Upper lobe of left lung (tissue), 6 donors: ENCODE results near the gene PTPRN2. TPM values are rescaled to one million over a fixed set of nuclear protein-coding genes. Genes with fewer than 3 reads are reported as not detected.

ENCODE experiments used
- ATAC-seq, 2 donors: fragments of 200-7000 bp; cut with Tn5 transposase; one replicate each; pipeline ENCODE4 v1.9.1; 2022; ENCODE audit warnings: mild to moderate bottlenecking in 2 of 2, moderate library complexity in 2 of 2; ENCODE audit not compliant: low FRiP score in 2 of 2
- DNase-seq, 2 donors: peaks; one replicate each; pipeline ENCODE4 v3.0.0-alpha.2; 2019 to 2020
- H3K27ac ChIP-seq, 4 donors: fragments of 200-600 bp; sonication (generic); one replicate each; pipeline ENCODE4 v1.5.1; 2016 to 2019
- H3K27me3 ChIP-seq, 4 donors: fragments of 200-600 bp; sonication (generic); one replicate each; pipeline ENCODE4 v1.5.1; 2017 to 2019
- H3K36me3 ChIP-seq, 4 donors: fragments of 200-600 bp; sonication (generic); one replicate each; pipeline ENCODE4 v1.5.1; 2016 to 2019
- H3K4me1 ChIP-seq, 4 donors: fragments of 200-600 bp; sonication (generic); one replicate each; pipeline ENCODE4 v1.5.1; 2018 to 2019
- H3K4me3 ChIP-seq, 4 donors: fragments of 200-600 bp; sonication (generic); one replicate each; pipeline ENCODE4 v1.5.1; 2017 to 2019; ENCODE audit warnings: mild to moderate bottlenecking in 2 of 4, moderate library complexity in 1 of 4
- H3K9me3 ChIP-seq, 4 donors: fragments of 200-600 bp; sonication (generic); one replicate each; pipeline ENCODE4 v1.5.1; 2018 to 2019
- CTCF ChIP-seq, 6 experiments: fragments of 450-650 bp in 4 of 6; fragments of 200-600 bp in 2 of 6; sonication (generic) in 2 of 6; IDR thresholded peaks; one replicate each; pipeline ENCODE4 v1.5.1; 2016 to 2019; ENCODE audit warnings: antibody characterized with exemption in 6 of 6
- EP300 ChIP-seq, 4 donors: sonication (generic); formaldehyde crosslinking; IDR thresholded peaks; one replicate each; pipeline ENCODE4 v1.5.1; 2017; ENCODE audit warnings: antibody characterized with exemption in 4 of 4, control low read depth in 2 of 4
- POLR2A ChIP-seq, 4 donors: fragments of 450-650 bp; IDR thresholded peaks; one replicate each; pipeline ENCODE4 v1.5.1; 2016 to 2017; ENCODE audit warnings: antibody characterized with exemption in 4 of 4, mild to moderate bottlenecking in 2 of 4
- POLR2AphosphoS5 ChIP-seq, 2 donors: sonication (generic); formaldehyde crosslinking; IDR thresholded peaks; one replicate each; pipeline ENCODE4 v1.5.1; 2017; ENCODE audit warnings: antibody characterized with exemption in 2 of 2
- WGBS, 2 donors: methylation state at CpG; one replicate each; pipeline ENCODE4 v1.1.5; 2017 to 2018; 5-methylcytosine and 5-hydroxymethylcytosine counted together
- total RNA-seq, 6 donors: library from RNA; depleted of rRNA in 4 of 6; stranded (reverse); fragments of >200 nt in 4 of 6; gene quantifications; one replicate each; pipeline versions ENCODE4 v1.1.0 to v1.2.1, GENCODE V29; 2016 to 2021
- donor health status: DM: no; HTN: no; CAD: no; lungs with moderate emphysema.
- donor health status: DM: no; HTN: yes; CAD: no; lungs with severe emphysema.

PTPRN2 gene
- total RNA-seq, 6 donors from 2014 or later = 3.3 to 7.9 (median 5.2) TPM

GRCh38 chr7:158602905-158603772, 15.5 kb upstream of the PTPRN2 start:
- Histone ChIP-seq H3K4me1 (no peaks in the 10 kb centered on the region), H3K36me3 (no peaks in the 10 kb centered on the region), H3K4me3 (no peak overlapping the region), H3K27me3 (no peaks in the 10 kb centered on the region), H3K27ac (no peak overlapping the region), H3K9me3 (no peaks in the 10 kb centered on the region)
- no peak for TF ChIP-seq POLR2AphosphoS5 (IDR thresholded peaks at IDR 0.05)
- no peak for TF ChIP-seq POLR2A (IDR thresholded peaks at IDR 0.05)
- no peak for TF ChIP-seq EP300 (IDR thresholded peaks at IDR 0.05)
- no peak for TF ChIP-seq CTCF (IDR thresholded peaks at IDR 0.05)
- no peak for ATAC-seq
- DNase-seq = no peak
- 83 to 93% methylated on average over 22 of the region's 22 CpGs for WGBS, 2 donors

- Histone ChIP-seq H3K36me3 (no peaks in the 10 kb centered on the region), H3K9me3 (no peaks in the 10 kb centered on the region), H3K27me3 (no peaks in the 10 kb centered on the region), H3K4me1 (no peaks in the 10 kb centered on the region), H3K4me3 (no peak overlapping the region), H3K27ac (no peak overlapping the region)
- WGBS, 2 donors = 96% methylated on average over 6 to 7 of the region's 7 CpGs
- TF ChIP-seq EP300 (IDR thresholded peaks at IDR 0.05) = no peak
- no peak for TF ChIP-seq CTCF (IDR thresholded peaks at IDR 0.05)
- no peak for TF ChIP-seq POLR2AphosphoS5 (IDR thresholded peaks at IDR 0.05)
- no peak for TF ChIP-seq POLR2A (IDR thresholded peaks at IDR 0.05)
- DNase-seq (no peak), ATAC-seq (no peak)
Observed at GRCh38 chr7:158602041-158602440, 14.4 kb upstream of the PTPRN2 start.

DNA sequence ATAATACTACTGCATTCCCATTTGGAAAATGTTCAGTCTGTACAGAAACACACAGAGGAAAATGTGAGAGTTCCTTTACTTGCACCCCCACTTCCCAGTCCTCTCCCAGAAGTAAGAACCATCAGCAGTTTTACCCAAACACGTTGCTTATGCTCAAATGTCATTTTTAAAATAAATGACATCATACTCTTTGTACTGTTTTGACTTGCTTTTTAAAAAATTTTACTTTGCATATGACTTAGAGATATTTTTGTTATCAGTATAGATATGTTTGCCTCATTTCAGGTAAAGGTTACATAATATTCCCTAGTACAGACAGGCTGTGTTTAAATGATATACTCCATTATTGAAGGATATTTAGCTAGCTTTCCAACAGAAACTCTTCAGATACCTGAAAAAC, 13.5 kb upstream of the PTPRN2 start:
- 71 to 80% methylated on average over 1 of the region's 1 CpG for WGBS, 2 donors
- no peaks in the 10 kb centered on the region for H3K4me1 ChIP-seq

GRCh38 chr7:158596745-158597144, 9.1 kb upstream of the PTPRN2 start:
- Histone ChIP-seq H3K4me1 (no peaks in the 10 kb centered on the region), H3K9me3 (no peaks in the 10 kb centered on the region), H3K36me3 (no peaks in the 10 kb centered on the region), H3K27me3 (no peaks in the 10 kb centered on the region), H3K4me3 (no peak overlapping the region), H3K27ac (no peak overlapping the region)
- ATAC-seq (no peak), DNase-seq (no peak)
- TF ChIP-seq POLR2AphosphoS5 (IDR thresholded peaks at IDR 0.05) (no peak), CTCF (IDR thresholded peaks at IDR 0.05) (no peak), POLR2A (IDR thresholded peaks at IDR 0.05) (no peak), EP300 (IDR thresholded peaks at IDR 0.05) (no peak)
- 84 to 98% methylated on average over 2 to 4 of the region's 4 CpGs for WGBS, 2 donors

More for the DNA sequence above, 13.5 kb upstream of the PTPRN2 start:
- no peak for TF ChIP-seq CTCF (IDR thresholded peaks at IDR 0.05)
- no peak for TF ChIP-seq POLR2AphosphoS5 (IDR thresholded peaks at IDR 0.05)
- TF ChIP-seq POLR2A (IDR thresholded peaks at IDR 0.05) = no peak
- TF ChIP-seq EP300 (IDR thresholded peaks at IDR 0.05) = no peak
- Histone ChIP-seq H3K27me3 (no peaks in the 10 kb centered on the region), H3K9me3 (no peaks in the 10 kb centered on the region), H3K4me3 (no peak overlapping the region), H3K36me3 (no peaks in the 10 kb centered on the region), H3K27ac (no peak overlapping the region)
- DNase-seq = no peak
- ATAC-seq = no peak

DNA sequence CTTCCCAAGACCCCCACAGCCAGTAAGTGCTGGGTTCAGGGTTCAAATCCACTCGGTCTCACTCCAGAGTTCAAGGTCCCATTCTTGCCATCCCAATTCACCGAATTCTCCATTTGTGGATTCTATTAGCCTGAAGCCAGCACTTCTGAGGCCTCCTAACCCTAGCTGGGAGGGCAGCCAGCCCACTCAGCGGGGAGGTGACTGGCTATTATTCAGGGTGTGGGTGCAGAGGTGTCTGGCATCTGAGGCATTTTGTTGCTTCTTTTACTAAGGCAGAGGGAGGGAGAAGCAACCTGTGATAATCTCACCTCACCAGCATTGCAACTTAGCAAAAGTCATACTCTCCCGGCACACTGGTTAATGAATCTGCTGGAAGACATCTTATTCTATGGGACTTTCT, 8.7 kb upstream of the PTPRN2 start:
- no peak for TF ChIP-seq POLR2A (IDR thresholded peaks at IDR 0.05)
- no peak for TF ChIP-seq CTCF (IDR thresholded peaks at IDR 0.05)
- no peak for ATAC-seq
- WGBS, 2 donors = 96 to 97% methylated on average over 4 of the region's 4 CpGs
- no peak for DNase-seq
- Histone ChIP-seq H3K4me3 (no peak overlapping the region), H3K27ac (no peak overlapping the region), H3K27me3 (no peaks in the 10 kb centered on the region), H3K4me1 (no peaks in the 10 kb centered on the region), H3K9me3 (no peaks in the 10 kb centered on the region), H3K36me3 (no peaks in the 10 kb centered on the region)
